B cell (primary cell): ENCODE results near the gene CPNE9. TPM values are rescaled to one million over a fixed set of nuclear protein-coding genes. Genes with fewer than 3 reads are reported as not detected.

Source experiments
- ATAC-seq: fragments of 200-7000 bp; cut with Tn5 transposase; one replicate; pipeline ENCODE4 v1.10.0; 2021; ENCODE audit warnings: low read depth, mild to moderate bottlenecking, moderate number of reproducible peaks, moderate library complexity
- CTCF ChIA-PET: fragments of 350-600 bp; sonication (Branson Sonifier 250); formaldehyde crosslinking; loops from one replicate; lab custom pipeline; 2021; ENCODE audit warnings: antibody characterized with exemption, inconsistent platforms; lab: Charles Lee
- POLR2A ChIA-PET: fragments of 350-600 bp; sonication (Branson Sonifier 250); formaldehyde crosslinking; loops from one replicate; lab custom pipeline; 2021; ENCODE audit warnings: antibody characterized with exemption; lab: Charles Lee
- DNase-seq: peaks from one replicate; pipeline ENCODE4 v3.0.0; 2013
- H2AFZ ChIP-seq: 2 replicates; pipeline ENCODE4 v1.6.1; 2012; ENCODE audit warnings: mild to moderate bottlenecking, low read depth, low read length; ENCODE audit not compliant: insufficient read depth, poor library complexity, severe bottlenecking
- H3K27ac ChIP-seq, 2 donors: 1 replicate in 1 of 2; 2 replicates in 1 of 2; pipeline ENCODE4 v1.5.1; 2012 to 2013; ENCODE audit warnings: low read length in 2 of 2, mild to moderate bottlenecking in 2 of 2, moderate library complexity in 1 of 2
- H3K27me3 ChIP-seq, 4 experiments: fragments of 200-600 bp in 1 of 4; sonication (generic) in 1 of 4; replicated peaks in 1 of 4; 1 replicate in 2 of 4; 2 replicates in 2 of 4; pipeline versions ENCODE4 v1.6.1 to v1.7.0; 2013 to 2016; ENCODE audit warnings: low read length in 3 of 4, mild to moderate bottlenecking in 2 of 4, mixed read lengths in 1 of 4, moderate library complexity in 1 of 4; ENCODE audit not compliant: insufficient read depth in 4 of 4, control insufficient read depth in 3 of 4; ENCODE audit errors: control extremely low read depth in 1 of 4
- H3K36me3 ChIP-seq, 2 experiments: replicated peaks in 1 of 2; 1 replicate in 1 of 2; 2 replicates in 1 of 2; pipeline versions ENCODE4 v1.6.1 to v1.7.1; 2013; ENCODE audit warnings: low read length in 1 of 2; ENCODE audit not compliant: insufficient read depth in 2 of 2, control insufficient read depth in 1 of 2; ENCODE audit errors: control extremely low read depth in 1 of 2, extremely low read depth in 1 of 2
- H3K4me1 ChIP-seq, 2 donors: fragments of 200-600 bp in 1 of 2; sonication (generic) in 1 of 2; 1 replicate in 1 of 2; 2 replicates in 1 of 2; pipeline versions ENCODE4 v1.5.1 to v1.6.1; 2013 to 2017; ENCODE audit warnings: low read length in 2 of 2; ENCODE audit not compliant: control insufficient read depth in 2 of 2, insufficient read depth in 2 of 2
- H3K4me2 ChIP-seq: replicated peaks from 2 replicates; pipeline ENCODE3; 2012; ENCODE audit warnings: mild to moderate bottlenecking, low read depth, low read length; ENCODE audit not compliant: poor library complexity, severe bottlenecking
- H3K4me3 ChIP-seq, 5 experiments: fragments of 200-600 bp in 1 of 5; sonication (generic) in 1 of 5; 1 replicate in 3 of 5; 2 replicates in 2 of 5; pipeline versions ENCODE4 v1.5.1 to v1.7.0; 2011 to 2016; ENCODE audit warnings: low read length in 4 of 5, mild to moderate bottlenecking in 4 of 5, low read depth in 2 of 5, control low read depth in 1 of 5, moderate library complexity in 1 of 5; ENCODE audit not compliant: insufficient read depth in 1 of 5; ENCODE audit errors: control extremely low read depth in 1 of 5, extremely low read depth in 1 of 5
- H3K79me2 ChIP-seq: fragments of 200-600 bp; sonication (generic); one replicate; pipeline ENCODE4 v1.6.0; 2016; ENCODE audit warnings: low read length; ENCODE audit not compliant: control insufficient read depth, insufficient read depth
- H3K9ac ChIP-seq: fragments of 200-600 bp; sonication (generic); 2 replicates; pipeline ENCODE4 v1.6.1; 2017; ENCODE audit warnings: mild to moderate bottlenecking, low read length, moderate library complexity
- H3K9me3 ChIP-seq, 3 donors: one replicate each; pipeline versions ENCODE4 v1.6.1 to v1.7.1; 2013; ENCODE audit warnings: low read length in 2 of 3; ENCODE audit not compliant: control insufficient read depth in 2 of 3, insufficient read depth in 1 of 3; ENCODE audit errors: control extremely low read depth in 1 of 3
- H4K20me1 ChIP-seq: 2 replicates; pipeline ENCODE4 v1.6.0; 2012; ENCODE audit warnings: mild to moderate bottlenecking, low read length; ENCODE audit not compliant: insufficient read depth, control insufficient read depth, poor library complexity, severe bottlenecking
- H3K27ac Mint-ChIP-seq: one replicate; pipeline ENCODE4 v1.8.0; 2021; ENCODE audit warnings: mixed read lengths
- H3K27me3 Mint-ChIP-seq: one replicate; pipeline ENCODE4 v1.8.0; 2021; ENCODE audit warnings: mixed read lengths
- H3K4me1 Mint-ChIP-seq: one replicate; pipeline ENCODE4 v1.8.0; 2021; ENCODE audit warnings: mixed read lengths
- H3K4me3 Mint-ChIP-seq: one replicate; pipeline ENCODE4 v1.8.0; 2021; ENCODE audit warnings: mixed read lengths
- H3K9me3 Mint-ChIP-seq: one replicate; pipeline ENCODE4 v1.8.0; 2022; ENCODE audit warnings: mixed read lengths; ENCODE audit not compliant: insufficient read depth
- EZH2 ChIP-seq: IDR thresholded peaks from 2 replicates; pipeline ENCODE4 v1.6.1; 2012; ENCODE audit warnings: borderline replicate concordance, low read depth, mild to moderate bottlenecking, moderate library complexity, low read length; ENCODE audit not compliant: insufficient read depth, poor library complexity, severe bottlenecking
- WGBS: methylation state at CpG from one replicate; pipeline ENCODE4 v1.1.5; 2013; ENCODE audit warnings: missing lambda C conversion rate; ENCODE audit not compliant: insufficient coverage; 5-methylcytosine and 5-hydroxymethylcytosine counted together
- intact Hi-C: fragments of 100-400 bp; cut with micrococcal nuclease; formaldehyde crosslinking; loops from one replicate; pipeline ENCODE4 v1.10.0; 2022
- polyA plus RNA-seq: library from polyadenylated mRNA; depleted of rRNA; stranded (reverse); fragments of >200 nt; gene quantifications from 2 replicates; pipeline ENCODE4 v1.2.3, GENCODE V29; 2012
- total RNA-seq, 2 donors: library from RNA; stranded (reverse); fragments of 120-200 nt in 1 of 2; gene quantifications; 1 replicate in 1 of 2; 2 replicates in 1 of 2; pipeline versions ENCODE4 v1.2.3 to v1.2.4, GENCODE V29; 2013 to 2022
- TF ChIP-seq, protein P1 (sequence below): fragments of 200-600 bp; IDR thresholded peaks from one replicate; pipeline ENCODE4 v1.8.0; 2022; ENCODE audit warnings: antibody characterized with exemption, mild to moderate bottlenecking

Gene CPNE9
- total and polyA plus RNA-seq, 2 donors (not counting 1 experiment from before 2014, with no cell fraction given) = 0.30 to 0.37 TPM

DNA sequence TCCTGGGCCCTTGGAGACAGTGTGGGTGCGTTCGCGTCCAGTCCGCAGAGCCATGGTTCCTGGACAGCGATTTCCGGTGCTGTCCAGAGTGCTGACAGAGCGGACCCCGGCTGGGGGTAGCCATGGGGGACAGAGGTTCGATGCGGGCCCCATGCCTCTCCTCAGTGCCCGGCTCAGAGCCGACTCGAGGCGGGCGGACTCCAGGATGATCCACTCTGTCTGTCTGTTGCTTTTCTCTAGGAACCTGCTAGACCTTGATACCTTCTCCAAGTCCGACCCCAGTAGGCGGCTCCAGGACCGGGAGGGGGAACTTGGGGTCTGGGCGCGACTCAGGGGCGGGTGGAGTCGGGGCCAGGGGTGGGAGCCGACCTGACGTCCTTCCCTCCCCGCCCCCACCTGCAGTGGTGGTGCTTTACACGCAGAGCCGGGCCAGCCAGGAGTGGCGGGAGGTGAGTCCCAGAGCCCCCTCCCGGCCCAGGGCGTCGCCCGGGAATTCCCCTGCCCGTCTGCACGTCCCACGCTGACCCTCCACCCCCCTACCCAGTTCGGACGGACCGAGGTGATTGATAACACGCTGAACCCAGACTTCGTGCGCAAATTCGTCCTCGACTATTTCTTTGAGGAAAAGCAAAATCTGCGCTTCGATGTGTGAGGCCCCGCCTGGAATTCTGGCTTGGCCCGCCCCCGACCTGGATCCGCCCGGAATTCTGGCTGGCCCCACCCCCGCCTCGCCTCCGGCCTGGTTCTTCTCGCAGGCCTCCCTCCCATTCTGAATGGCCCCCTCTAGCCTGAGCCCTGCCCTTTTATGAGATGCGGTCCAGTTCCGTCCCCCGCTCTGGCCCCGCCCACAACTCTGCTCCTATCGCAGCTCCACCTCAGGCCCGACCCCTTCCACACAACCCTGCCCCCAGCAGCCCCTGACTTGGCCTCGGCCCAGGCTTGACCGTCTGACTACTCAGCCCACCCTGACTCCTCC is 1.0 kb downstream of the CPNE9 start:
- peak; percentile 46 for ATAC-seq
- Mint-ChIP-seq H3K4me1 (peaks cover 18% of the 10 kb centered on the region), H3K4me3 (peak overlapping the region; percentile 68), H3K9me3 (no peaks in the 10 kb centered on the region), H3K27ac (no peak overlapping the region), H3K27me3 (peaks cover 20% of the 10 kb centered on the region)
- TF ChIP-seq, protein P1, sequence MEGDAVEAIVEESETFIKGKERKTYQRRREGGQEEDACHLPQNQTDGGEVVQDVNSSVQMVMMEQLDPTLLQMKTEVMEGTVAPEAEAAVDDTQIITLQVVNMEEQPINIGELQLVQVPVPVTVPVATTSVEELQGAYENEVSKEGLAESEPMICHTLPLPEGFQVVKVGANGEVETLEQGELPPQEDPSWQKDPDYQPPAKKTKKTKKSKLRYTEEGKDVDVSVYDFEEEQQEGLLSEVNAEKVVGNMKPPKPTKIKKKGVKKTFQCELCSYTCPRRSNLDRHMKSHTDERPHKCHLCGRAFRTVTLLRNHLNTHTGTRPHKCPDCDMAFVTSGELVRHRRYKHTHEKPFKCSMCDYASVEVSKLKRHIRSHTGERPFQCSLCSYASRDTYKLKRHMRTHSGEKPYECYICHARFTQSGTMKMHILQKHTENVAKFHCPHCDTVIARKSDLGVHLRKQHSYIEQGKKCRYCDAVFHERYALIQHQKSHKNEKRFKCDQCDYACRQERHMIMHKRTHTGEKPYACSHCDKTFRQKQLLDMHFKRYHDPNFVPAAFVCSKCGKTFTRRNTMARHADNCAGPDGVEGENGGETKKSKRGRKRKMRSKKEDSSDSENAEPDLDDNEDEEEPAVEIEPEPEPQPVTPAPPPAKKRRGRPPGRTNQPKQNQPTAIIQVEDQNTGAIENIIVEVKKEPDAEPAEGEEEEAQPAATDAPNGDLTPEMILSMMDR = no peak
- no peak for TF ChIP-seq EZH2
- peaks cover 18% of the 10 kb centered on the region for H4K20me1 ChIP-seq
- H3K9ac ChIP-seq = peak overlapping the region; percentile 7
- peaks cover 0 to 22% (median 8%) of the 10 kb centered on the region in 4 experiments for H3K27me3 ChIP-seq
- peak; percentile 32 for DNase-seq
- CTCF ChIA-PET = no interaction called here
- no peak overlapping the region for H2AFZ ChIP-seq
- H3K4me1 ChIP-seq = peaks cover 17 to 18% of the 10 kb centered on the region in 2 donors
- H3K36me3 ChIP-seq = peaks cover 0 to 29% of the 10 kb centered on the region in 2 experiments
- peak overlapping the region; percentile 68 for H3K4me2 ChIP-seq
- peak overlapping the region in 3 of 5 experiments; percentile 11 to 39 (median 15) for H3K4me3 ChIP-seq
- H3K27ac ChIP-seq = no peak overlapping the region
- intact Hi-C loops = no loop called here
- POLR2A ChIA-PET = no interaction called here
- no peaks in the 10 kb centered on the region for H3K79me2 ChIP-seq
- peaks cover 0 to 10% (median 0%) of the 10 kb centered on the region in 3 donors for H3K9me3 ChIP-seq
- 4% methylated on average over 62 of the region's 62 CpGs for WGBS
